ENCODE data around the gene MAP2K6.
A peak's percentile ranks its signal among the peaks of the same experiment; 100 is the strongest.

Gene MAP2K6

GRCh38 chr17:69588316-69588715 lies 173.8 kb downstream of the MAP2K6 start:
- DNase-seq = no peak

GRCh38 chr17:69588827-69589239 lies 174.3 kb downstream of the MAP2K6 start:
- no peak for DNase-seq

GRCh38 chr17:69590671-69591070 lies 176.2 kb downstream of the MAP2K6 start:
- DNase-seq = no peak

GRCh38 chr17:69592692-69593350 lies 178.3 kb downstream of the MAP2K6 start:
- peak; percentile 2 for DNase-seq

- no peak for DNase-seq
Measured at GRCh38 chr17:69593351-69593715, 178.8 kb downstream of the MAP2K6 start.

GRCh38 chr17:69593716-69594115 lies 179.2 kb downstream of the MAP2K6 start:
- no peak for DNase-seq

- DNase-seq = no peak
Measured at GRCh38 chr17:69594641-69595040, 180.1 kb downstream of the MAP2K6 start.

GRCh38 chr17:69596141-69596540 lies 181.6 kb downstream of the MAP2K6 start:
- no peak for DNase-seq

GRCh38 chr17:69597898-69598692 lies 183.6 kb downstream of the MAP2K6 start:
- peak; percentile 23 for DNase-seq

GRCh38 chr17:69602972-69603371 lies 188.5 kb downstream of the MAP2K6 start:
- no peak for DNase-seq

Data from NCI-H226 (cell line).